Measurements from ENCODE around the gene IGLON5. TPM values are rescaled to one million over a fixed set of nuclear protein-coding genes. Genes with fewer than 3 reads are reported as not detected.

IGLON5 gene
- 10 to 100 TPM in 1 of 2 donors, not detected in 1; 12.6 TPM for total RNA-seq

DNA sequence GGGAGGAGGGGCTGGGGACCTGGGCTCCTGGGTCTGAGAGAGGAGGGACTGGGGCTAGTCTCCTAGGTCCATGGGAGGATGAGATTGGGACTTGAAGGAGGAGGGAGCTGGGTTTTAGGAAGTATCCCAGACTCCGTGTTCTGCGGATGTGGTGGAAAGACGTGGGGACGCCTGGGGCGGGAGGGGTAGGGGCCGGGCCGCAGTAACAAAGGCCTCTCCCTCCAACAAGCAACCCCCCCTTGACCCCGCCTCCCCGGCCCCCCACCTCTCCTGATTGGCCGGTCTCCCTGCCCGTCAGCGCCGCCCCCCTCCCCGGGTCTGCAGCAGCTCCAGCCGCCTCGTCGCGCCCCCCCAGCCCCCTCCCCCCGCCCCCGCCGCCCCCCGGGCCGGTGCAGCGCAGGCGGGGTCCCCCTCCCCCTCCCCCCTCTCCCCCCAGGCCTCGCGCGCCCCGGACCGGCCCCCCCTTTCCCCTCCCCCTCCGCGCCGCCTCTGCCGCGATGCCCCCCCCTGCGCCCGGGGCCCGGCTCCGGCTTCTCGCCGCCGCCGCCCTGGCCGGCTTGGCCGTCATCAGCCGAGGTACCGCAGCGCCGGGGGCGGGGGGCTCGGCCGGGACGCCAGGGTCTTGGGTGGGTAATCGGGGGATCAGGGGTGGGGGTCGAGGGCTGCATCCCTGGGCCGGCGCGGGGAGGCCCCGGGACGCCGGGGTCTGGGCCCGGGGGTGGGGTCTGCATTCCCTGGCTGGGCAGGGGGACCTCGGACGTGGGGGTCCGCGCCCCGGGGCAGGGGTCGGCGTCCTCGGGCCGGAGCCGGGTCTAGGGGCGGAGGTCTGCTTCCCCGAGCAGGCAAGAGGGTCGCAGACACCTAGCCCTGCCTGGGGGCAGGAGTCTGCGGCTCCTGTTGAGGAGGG lies at the start of gene IGLON5:
Gene IGLON5 (plus strand): TSS at position 294 of the 907 bp plus-strand sequence. CDS start 204 bp downstream, at position 498.
- no peaks in the 10 kb centered on the region for H3K4me1 ChIP-seq (replicated peaks)
- DNase-seq (ENCODE audit: low spot score) = no peak
- no peak within 1 kb of the TSS for H3K4me3 ChIP-seq
- no peak within 1 kb of the TSS for H3K27ac ChIP-seq
- no peaks in the 10 kb centered on the region for H3K36me3 ChIP-seq
- intact Hi-C loops (cut with DNase I) = no loop called here
- peaks cover 18% of the 10 kb centered on the region for H3K27me3 ChIP-seq (replicated peaks; ENCODE audit: insufficient read depth)
- 2% methylated on average over 30 of the region's 76 CpGs for WGBS
- TF ChIP-seq, protein P1, sequence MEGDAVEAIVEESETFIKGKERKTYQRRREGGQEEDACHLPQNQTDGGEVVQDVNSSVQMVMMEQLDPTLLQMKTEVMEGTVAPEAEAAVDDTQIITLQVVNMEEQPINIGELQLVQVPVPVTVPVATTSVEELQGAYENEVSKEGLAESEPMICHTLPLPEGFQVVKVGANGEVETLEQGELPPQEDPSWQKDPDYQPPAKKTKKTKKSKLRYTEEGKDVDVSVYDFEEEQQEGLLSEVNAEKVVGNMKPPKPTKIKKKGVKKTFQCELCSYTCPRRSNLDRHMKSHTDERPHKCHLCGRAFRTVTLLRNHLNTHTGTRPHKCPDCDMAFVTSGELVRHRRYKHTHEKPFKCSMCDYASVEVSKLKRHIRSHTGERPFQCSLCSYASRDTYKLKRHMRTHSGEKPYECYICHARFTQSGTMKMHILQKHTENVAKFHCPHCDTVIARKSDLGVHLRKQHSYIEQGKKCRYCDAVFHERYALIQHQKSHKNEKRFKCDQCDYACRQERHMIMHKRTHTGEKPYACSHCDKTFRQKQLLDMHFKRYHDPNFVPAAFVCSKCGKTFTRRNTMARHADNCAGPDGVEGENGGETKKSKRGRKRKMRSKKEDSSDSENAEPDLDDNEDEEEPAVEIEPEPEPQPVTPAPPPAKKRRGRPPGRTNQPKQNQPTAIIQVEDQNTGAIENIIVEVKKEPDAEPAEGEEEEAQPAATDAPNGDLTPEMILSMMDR (IDR thresholded peaks at IDR 0.05) = no peak
- TF ChIP-seq POLR2A (IDR thresholded peaks at IDR 0.05) (no peak), POLR2AphosphoS5 (IDR thresholded peaks at IDR 0.05) (no peak)
- H3K9me3 ChIP-seq = no peaks in the 10 kb centered on the region

DNA sequence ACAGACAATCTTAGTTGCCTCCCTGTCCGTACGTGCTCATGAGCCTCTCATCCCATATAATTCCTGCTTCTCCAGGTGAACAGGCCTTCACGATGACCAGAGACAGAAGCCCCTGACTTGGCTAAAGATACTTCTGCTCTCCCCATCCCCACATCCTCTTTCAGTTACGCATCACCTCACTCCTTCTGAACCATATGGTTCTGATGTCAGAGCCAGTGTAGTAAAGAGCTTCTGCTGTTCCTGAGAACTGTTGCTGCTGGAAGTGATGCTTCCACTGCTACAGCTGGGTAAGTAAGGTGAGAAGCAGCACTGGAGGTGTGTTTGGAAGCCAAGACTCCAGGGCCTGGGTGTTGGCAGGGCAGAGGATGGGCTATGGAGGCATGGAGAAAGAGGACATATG lies 47.6 kb upstream of the IGLON5 start:
- Histone ChIP-seq H3K4me3 (no peak overlapping the region), H3K27me3 (replicated peaks; ENCODE audit: insufficient read depth) (no peaks in the 10 kb centered on the region), H3K9me3 (no peaks in the 10 kb centered on the region), H3K27ac (no peak overlapping the region), H3K36me3 (no peaks in the 10 kb centered on the region), H3K4me1 (replicated peaks) (no peaks in the 10 kb centered on the region)
- no peak for DNase-seq (ENCODE audit: low spot score)
- WGBS = 71% methylated on average over 4 of the region's 4 CpGs
- intact Hi-C loops (cut with DNase I) = no loop called here
- TF ChIP-seq POLR2AphosphoS5 (IDR thresholded peaks at IDR 0.05) (no peak), POLR2A (IDR thresholded peaks at IDR 0.05) (no peak)
- TF ChIP-seq, protein P1 (IDR thresholded peaks at IDR 0.05) = no peak

DNA sequence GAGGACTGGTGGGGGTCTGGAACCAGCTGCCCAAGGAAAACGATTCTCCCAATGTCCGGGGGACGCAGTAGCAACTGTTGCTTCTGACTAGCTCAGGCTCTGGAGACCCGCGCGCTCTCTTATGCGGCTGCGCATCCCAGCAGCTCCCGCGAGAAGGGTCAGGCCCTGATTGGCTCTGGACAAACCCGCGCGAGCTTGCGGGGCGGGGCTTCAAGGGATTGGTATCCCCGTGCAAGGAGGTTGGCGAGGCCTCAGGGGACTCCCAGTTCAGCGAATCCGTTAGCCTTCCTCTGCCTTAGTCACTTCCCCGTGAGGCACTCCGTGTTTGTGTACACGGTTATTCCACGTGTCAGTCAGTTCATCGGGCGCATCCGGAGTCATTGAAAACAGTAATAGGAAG lies 40.4 kb upstream of the IGLON5 start:
- 48% methylated on average over 26 of the region's 26 CpGs for WGBS
- Histone ChIP-seq H3K36me3 (no peaks in the 10 kb centered on the region), H3K9me3 (no peaks in the 10 kb centered on the region), H3K27me3 (replicated peaks; ENCODE audit: insufficient read depth) (no peaks in the 10 kb centered on the region), H3K27ac (no peak overlapping the region), H3K4me3 (no peak overlapping the region), H3K4me1 (replicated peaks) (no peaks in the 10 kb centered on the region)
- no peak for DNase-seq (ENCODE audit: low spot score)
- no peak for TF ChIP-seq POLR2A (IDR thresholded peaks at IDR 0.05)
- no peak for TF ChIP-seq POLR2AphosphoS5 (IDR thresholded peaks at IDR 0.05)
- TF ChIP-seq, protein P1 (IDR thresholded peaks at IDR 0.05) = no peak
- intact Hi-C loops (cut with DNase I) = no loop called here

DNA sequence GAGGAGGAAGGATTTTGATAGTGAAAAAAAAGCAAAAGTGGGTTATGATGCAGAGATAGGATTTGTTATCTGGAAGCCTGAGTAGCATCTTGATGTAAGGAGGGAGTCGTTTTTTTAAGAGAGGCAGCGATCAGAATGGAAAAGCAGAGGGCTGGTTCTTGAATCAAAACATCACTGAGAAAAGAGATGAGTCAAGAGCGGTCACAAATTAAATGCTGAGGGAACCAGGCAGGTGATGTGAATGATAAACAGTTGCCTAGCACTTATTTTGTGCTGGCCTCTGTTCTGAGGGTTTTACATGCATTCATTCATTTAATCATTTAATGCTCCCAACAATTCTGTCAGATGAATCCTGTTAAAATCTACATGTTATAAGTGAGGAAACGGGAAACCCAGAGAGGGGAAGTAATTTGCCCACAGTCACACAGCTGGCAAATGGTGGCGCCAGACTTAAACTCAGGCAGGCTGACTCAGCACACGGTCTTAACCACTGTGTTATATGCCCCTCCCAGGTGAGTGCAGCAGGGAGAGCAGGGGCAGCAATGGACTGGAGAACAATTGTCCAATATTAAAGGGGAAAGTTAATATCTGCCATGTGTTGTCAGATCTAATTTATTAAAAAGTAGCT lies 39.1 kb upstream of the IGLON5 start:
- H3K9me3 ChIP-seq = no peaks in the 10 kb centered on the region
- TF ChIP-seq POLR2A (IDR thresholded peaks at IDR 0.05) (no peak), POLR2AphosphoS5 (IDR thresholded peaks at IDR 0.05) (no peak)
- TF ChIP-seq, protein P1 (IDR thresholded peaks at IDR 0.05) = no peak
- WGBS = 50% methylated on average over 6 of the region's 6 CpGs

More for the DNA sequence above, 39.1 kb upstream of the IGLON5 start:
- Histone ChIP-seq H3K27ac (no peak overlapping the region), H3K36me3 (no peaks in the 10 kb centered on the region), H3K4me3 (no peak overlapping the region), H3K27me3 (replicated peaks; ENCODE audit: insufficient read depth) (no peaks in the 10 kb centered on the region), H3K4me1 (replicated peaks) (no peaks in the 10 kb centered on the region)
- no peak for DNase-seq (ENCODE audit: low spot score)
- intact Hi-C loops (cut with DNase I) = no loop called here

Data from prostate gland (tissue), 2 donors.